ENCODE data around the gene TMEM204.

Gene TMEM204

GRCh38 chr16:1531638-1531910, 1.9 kb upstream of the TMEM204 start:
- no CpG with 5 or more reads among the region's 14 CpGs for WGBS (ENCODE audit: extremely low coverage, insufficient coverage, insufficient read length)

DNA sequence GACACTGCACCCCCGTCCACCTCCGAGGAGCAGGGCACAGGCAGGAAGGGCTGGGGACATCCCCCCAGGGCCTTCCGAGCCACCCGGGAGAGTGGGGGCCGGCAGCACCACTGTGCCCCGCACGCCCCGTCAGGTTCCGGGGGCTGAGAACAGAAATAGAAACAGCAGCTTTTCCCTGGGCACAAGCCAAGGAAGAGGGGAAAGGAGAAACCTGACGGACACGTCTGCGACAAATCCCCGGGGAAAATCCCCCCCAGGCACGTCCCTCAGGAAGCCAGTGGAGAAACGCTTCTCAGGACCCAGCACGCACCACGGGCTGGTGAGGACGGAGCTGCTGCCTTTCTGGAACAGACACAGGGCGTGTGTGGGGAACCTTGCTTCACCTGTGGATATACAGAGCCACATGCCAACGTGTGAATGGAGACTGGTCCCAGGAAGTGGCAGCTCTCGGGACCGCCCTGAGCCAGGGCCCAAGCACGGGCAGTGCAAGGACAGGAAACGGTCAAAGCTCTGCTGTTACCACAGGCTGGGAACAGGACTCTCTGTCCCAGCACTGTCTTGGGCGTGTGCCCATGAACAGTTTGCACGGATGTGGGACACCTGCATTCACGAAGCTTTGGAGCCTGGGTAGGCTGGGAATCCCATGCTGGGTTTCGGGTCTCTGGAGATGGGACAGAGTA, 1.2 kb upstream of the TMEM204 start:
- Histone ChIP-seq H3K79me2 (ENCODE audit: control insufficient read depth, insufficient read depth, low read length, poor library complexity) (peaks cover 17% of the 10 kb centered on the region), H3K27ac (ENCODE audit: low read depth, low read length) (peak overlapping the region; percentile 93), H3K23ac (ENCODE audit: low read length) (no peak overlapping the region), H3K4ac (ENCODE audit: low read depth, low read length) (peak overlapping the region; percentile 18), H2BK12ac (ENCODE audit: low read length) (peak overlapping the region; percentile 95), H4K8ac (ENCODE audit: low read depth, low read length) (peak overlapping the region; percentile 64), H3K27me3 (ENCODE audit: insufficient read depth, low read length) (no peaks in the 10 kb centered on the region), H3K9me3 (ENCODE audit: insufficient read depth, low read depth, low read length) (peaks cover 3% of the 10 kb centered on the region), H4K91ac (ENCODE audit: low read depth, low read length) (peak overlapping the region; percentile 98), H3K4me1 (ENCODE audit: control insufficient read depth in 1 of 2, insufficient read depth in 2 of 2, low read length in 2 of 2) (peaks cover 64% of the 10 kb centered on the region in 2 experiments), H3K14ac (ENCODE audit: low read length) (peak overlapping the region; percentile 27), H4K12ac (ENCODE audit: low read depth, low read length) (no peak overlapping the region), H3K9ac (ENCODE audit: low read length) (no peak overlapping the region), H3K4me2 (ENCODE audit: low read length) (no peak overlapping the region), H2AFZ (ENCODE audit: insufficient read depth, low read length, poor library complexity) (no peak overlapping the region), H3K79me1 (ENCODE audit: low read length) (peaks cover 42% of the 10 kb centered on the region), H3K36me3 (ENCODE audit: control insufficient read depth in 1 of 2, insufficient read depth in 2 of 2, low read length in 2 of 2) (peaks cover 7 to 12% of the 10 kb centered on the region in 2 experiments), H2BK120ac (ENCODE audit: insufficient read depth, low read length, poor library complexity) (peak overlapping the region; percentile 99), H3K4me3 (ENCODE audit: low read depth, low read length) (no peak overlapping the region), H2AK5ac (ENCODE audit: low read length) (peak overlapping the region; percentile 16), H2BK5ac (ENCODE audit: low read depth, low read length, poor library complexity) (peak overlapping the region; percentile 96), H3K18ac (ENCODE audit: low read length) (peak overlapping the region; percentile 82)
- WGBS (ENCODE audit: extremely low coverage, insufficient coverage, insufficient read length): no CpG with 5 or more reads among the region's 28 CpGs
- no peak for DNase-seq

More at GRCh38 chr16:1531638-1531910, 1.9 kb upstream of the TMEM204 start:
- H3K23ac ChIP-seq (ENCODE audit: low read length): no peak overlapping the region
- H3K4ac ChIP-seq (ENCODE audit: low read depth, low read length): peak overlapping the region; percentile 77
- peak overlapping the region; percentile 10 for H3K9ac ChIP-seq (ENCODE audit: low read length)
- peaks cover 45% of the 10 kb centered on the region for H3K79me1 ChIP-seq (ENCODE audit: low read length)
- H3K4me2 ChIP-seq (ENCODE audit: low read length): no peak overlapping the region
- no peak overlapping the region for H3K4me3 ChIP-seq (ENCODE audit: low read depth, low read length)
- H3K36me3 ChIP-seq (ENCODE audit: control insufficient read depth in 1 of 2, insufficient read depth in 2 of 2, low read length in 2 of 2): peaks cover under 1 to 5% of the 10 kb centered on the region in 2 experiments
- H2BK12ac ChIP-seq (ENCODE audit: low read length): peak overlapping the region; percentile 95
- peaks cover 69% of the 10 kb centered on the region in 2 experiments for H3K4me1 ChIP-seq (ENCODE audit: control insufficient read depth in 1 of 2, insufficient read depth in 2 of 2, low read length in 2 of 2)
- peaks cover 18% of the 10 kb centered on the region for H3K79me2 ChIP-seq (ENCODE audit: control insufficient read depth, insufficient read depth, low read length, poor library complexity)
- H4K91ac ChIP-seq (ENCODE audit: low read depth, low read length): peak overlapping the region; percentile 98
- peak overlapping the region; percentile 96 for H2BK5ac ChIP-seq (ENCODE audit: low read depth, low read length, poor library complexity)
- H2AFZ ChIP-seq (ENCODE audit: insufficient read depth, low read length, poor library complexity): peak overlapping the region; percentile 64
- no peak overlapping the region for H4K12ac ChIP-seq (ENCODE audit: low read depth, low read length)
- no peak for DNase-seq
- no peaks in the 10 kb centered on the region for H3K27me3 ChIP-seq (ENCODE audit: insufficient read depth, low read length)
- peak overlapping the region; percentile 92 for H2AK5ac ChIP-seq (ENCODE audit: low read length)
- peak overlapping the region; percentile 94 for H3K18ac ChIP-seq (ENCODE audit: low read length)
- H3K9me3 ChIP-seq (ENCODE audit: insufficient read depth, low read depth, low read length): peaks cover 3% of the 10 kb centered on the region
- H3K14ac ChIP-seq (ENCODE audit: low read length): peak overlapping the region; percentile 91
- peak overlapping the region; percentile 99 for H2BK120ac ChIP-seq (ENCODE audit: insufficient read depth, low read length, poor library complexity)
- peak overlapping the region; percentile 79 for H4K8ac ChIP-seq (ENCODE audit: low read depth, low read length)
- peak overlapping the region; percentile 93 for H3K27ac ChIP-seq (ENCODE audit: low read depth, low read length)

- peaks cover 3% of the 10 kb centered on the region for H3K9me3 ChIP-seq (ENCODE audit: insufficient read depth, low read depth, low read length)
- no CpG with 5 or more reads among the region's 10 CpGs for WGBS (ENCODE audit: extremely low coverage, insufficient coverage, insufficient read length)
Observed at GRCh38 chr16:1532771-1533170, 695 bp upstream of the TMEM204 start.

GRCh38 chr16:1534021-1535020, 855 bp downstream of the TMEM204 start:
- Histone ChIP-seq H4K8ac (ENCODE audit: low read depth, low read length) (peak overlapping the region; percentile 80), H3K9me3 (ENCODE audit: insufficient read depth, low read depth, low read length) (no peaks in the 10 kb centered on the region), H3K27ac (ENCODE audit: low read depth, low read length) (peak overlapping the region; percentile 93), H3K4me2 (ENCODE audit: low read length) (peak overlapping the region; percentile 57), H2AK5ac (ENCODE audit: low read length) (peak overlapping the region; percentile 33), H3K79me2 (ENCODE audit: control insufficient read depth, insufficient read depth, low read length, poor library complexity) (peaks cover 17% of the 10 kb centered on the region), H3K23ac (ENCODE audit: low read length) (no peak overlapping the region), H3K4ac (ENCODE audit: low read depth, low read length) (peak overlapping the region; percentile 84), H2BK12ac (ENCODE audit: low read length) (peak overlapping the region; percentile 73), H3K18ac (ENCODE audit: low read length) (peak overlapping the region; percentile 92), H3K9ac (ENCODE audit: low read length) (no peak overlapping the region), H4K91ac (ENCODE audit: low read depth, low read length) (peak overlapping the region; percentile 85), H3K27me3 (ENCODE audit: insufficient read depth, low read length) (no peaks in the 10 kb centered on the region), H2BK120ac (ENCODE audit: insufficient read depth, low read length, poor library complexity) (peak overlapping the region; percentile 75), H3K36me3 (ENCODE audit: control insufficient read depth in 1 of 2, insufficient read depth in 2 of 2, low read length in 2 of 2) (peaks cover 27 to 33% of the 10 kb centered on the region in 2 experiments), H3K79me1 (ENCODE audit: low read length) (peaks cover 41% of the 10 kb centered on the region), H2BK5ac (ENCODE audit: low read depth, low read length, poor library complexity) (peak overlapping the region; percentile 92), H2AFZ (ENCODE audit: insufficient read depth, low read length, poor library complexity) (no peak overlapping the region), H4K12ac (ENCODE audit: low read depth, low read length) (peak overlapping the region; percentile 63), H3K4me1 (ENCODE audit: control insufficient read depth in 1 of 2, insufficient read depth in 2 of 2, low read length in 2 of 2) (peaks cover 53 to 54% of the 10 kb centered on the region in 2 experiments), H3K14ac (ENCODE audit: low read length) (peak overlapping the region; percentile 51), H3K4me3 (ENCODE audit: low read depth, low read length) (peak overlapping the region; percentile 55)
- no CpG with 5 or more reads among the region's 57 CpGs for WGBS (ENCODE audit: extremely low coverage, insufficient coverage, insufficient read length)
- no peak for DNase-seq

More at GRCh38 chr16:1532771-1533170, 695 bp upstream of the TMEM204 start:
- Histone ChIP-seq H4K8ac (ENCODE audit: low read depth, low read length) (peak overlapping the region; percentile 64), H3K4me2 (ENCODE audit: low read length) (no peak overlapping the region), H2BK120ac (ENCODE audit: insufficient read depth, low read length, poor library complexity) (peak overlapping the region; percentile 99), H2AFZ (ENCODE audit: insufficient read depth, low read length, poor library complexity) (peak overlapping the region; percentile 30), H3K27me3 (ENCODE audit: insufficient read depth, low read length) (no peaks in the 10 kb centered on the region), H3K36me3 (ENCODE audit: control insufficient read depth in 1 of 2, insufficient read depth in 2 of 2, low read length in 2 of 2) (peaks cover 13 to 17% of the 10 kb centered on the region in 2 experiments), H3K4me3 (ENCODE audit: low read depth, low read length) (no peak overlapping the region), H2BK5ac (ENCODE audit: low read depth, low read length, poor library complexity) (peak overlapping the region; percentile 96), H3K18ac (ENCODE audit: low read length) (peak overlapping the region; percentile 82), H3K9ac (ENCODE audit: low read length) (no peak overlapping the region), H3K23ac (ENCODE audit: low read length) (no peak overlapping the region), H3K79me1 (ENCODE audit: low read length) (peaks cover 42% of the 10 kb centered on the region), H2BK12ac (ENCODE audit: low read length) (peak overlapping the region; percentile 95), H2AK5ac (ENCODE audit: low read length) (peak overlapping the region; percentile 16), H4K91ac (ENCODE audit: low read depth, low read length) (peak overlapping the region; percentile 98), H3K27ac (ENCODE audit: low read depth, low read length) (peak overlapping the region; percentile 93), H3K14ac (ENCODE audit: low read length) (peak overlapping the region; percentile 27), H4K12ac (ENCODE audit: low read depth, low read length) (peak overlapping the region; percentile 8), H3K4ac (ENCODE audit: low read depth, low read length) (peak overlapping the region; percentile 67), H3K4me1 (ENCODE audit: control insufficient read depth in 1 of 2, insufficient read depth in 2 of 2, low read length in 2 of 2) (peaks cover 60 to 61% of the 10 kb centered on the region in 2 experiments), H3K79me2 (ENCODE audit: control insufficient read depth, insufficient read depth, low read length, poor library complexity) (peaks cover 17% of the 10 kb centered on the region)
- no peak for DNase-seq

Data from trophoblast cell (in vitro differentiated cells and primary cell).